Measurements from ENCODE around the gene PINK1.

PINK1 gene

GRCh38 chr1:20644416-20644815 is 11.2 kb downstream of the PINK1 start:
- no peak for DNase-seq (ENCODE audit: insufficient read length, low spot score)
- TF ChIP-seq POLR2A (IDR thresholded peaks at IDR 0.05; ENCODE audit: low read depth, low read length), result no peak
- FAIRE-seq, result no peak

GRCh38 chr1:20645414-20645813 is 12.2 kb downstream of the PINK1 start:
- TF ChIP-seq POLR2A (IDR thresholded peaks at IDR 0.05; ENCODE audit: low read depth, low read length), result no peak
- DNase-seq (ENCODE audit: insufficient read length, low spot score) (no peak), FAIRE-seq (no peak)

GRCh38 chr1:20648438-20648837 is 15.2 kb downstream of the PINK1 start:
- FAIRE-seq (no peak), DNase-seq (ENCODE audit: insufficient read length, low spot score) (no peak)
- TF ChIP-seq POLR2A (IDR thresholded peaks at IDR 0.05; ENCODE audit: low read depth, low read length), result no peak

- DNase-seq (ENCODE audit: insufficient read length, low spot score), result no peak
- FAIRE-seq, result no peak
- TF ChIP-seq POLR2A (IDR thresholded peaks at IDR 0.05; ENCODE audit: low read depth, low read length), result no peak
Measured at GRCh38 chr1:20648946-20649345, 15.7 kb downstream of the PINK1 start.

GRCh38 chr1:20652300-20652699 is 19.0 kb downstream of the PINK1 start:
- no peak for TF ChIP-seq POLR2A (IDR thresholded peaks at IDR 0.05; ENCODE audit: low read depth, low read length)
- FAIRE-seq (no peak), DNase-seq (ENCODE audit: insufficient read length, low spot score) (no peak)

GRCh38 chr1:20654104-20654690 is 20.9 kb downstream of the PINK1 start:
- DNase-seq (ENCODE audit: insufficient read length, low spot score), result no peak
- no peak for FAIRE-seq
- no peak for TF ChIP-seq POLR2A (IDR thresholded peaks at IDR 0.05; ENCODE audit: low read depth, low read length)

- DNase-seq (ENCODE audit: insufficient read length, low spot score) (no peak), FAIRE-seq (no peak)
- TF ChIP-seq POLR2A (IDR thresholded peaks at IDR 0.05; ENCODE audit: low read depth, low read length), result no peak
Measured at GRCh38 chr1:20657024-20657423, 23.8 kb downstream of the PINK1 start.

GRCh38 chr1:20658166-20658915 is 25.1 kb downstream of the PINK1 start:
- no peak for DNase-seq (ENCODE audit: insufficient read length, low spot score)
- no peak for FAIRE-seq
- no peak for TF ChIP-seq POLR2A (IDR thresholded peaks at IDR 0.05; ENCODE audit: low read depth, low read length)

GRCh38 chr1:20660363-20660762 is 27.1 kb downstream of the PINK1 start:
- FAIRE-seq (no peak), DNase-seq (ENCODE audit: insufficient read length, low spot score) (no peak)
- no peak for TF ChIP-seq POLR2A (IDR thresholded peaks at IDR 0.05; ENCODE audit: low read depth, low read length)

- no peak for TF ChIP-seq POLR2A (IDR thresholded peaks at IDR 0.05; ENCODE audit: low read depth, low read length)
- no peak for FAIRE-seq
- DNase-seq (ENCODE audit: insufficient read length, low spot score), result no peak
Measured at GRCh38 chr1:20660847-20661206, 27.6 kb downstream of the PINK1 start.

GRCh38 chr1:20661207-20662109 is 28.2 kb downstream of the PINK1 start, which contains the start of gene DDOST:
TSS of gene DDOST (minus strand) at chr1:20661369. CDS start at chr1:20661350, 19 bp downstream.
- peak; percentile 50 for TF ChIP-seq POLR2A (IDR thresholded peaks at IDR 0.05; ENCODE audit: low read depth, low read length)
- FAIRE-seq (peak; percentile 80), DNase-seq (ENCODE audit: insufficient read length, low spot score) (peak; percentile 92)

GRCh38 chr1:20662110-20662475 is 28.8 kb downstream of the PINK1 start:
- FAIRE-seq (no peak), DNase-seq (ENCODE audit: insufficient read length, low spot score) (no peak)
- no peak for TF ChIP-seq POLR2A (IDR thresholded peaks at IDR 0.05; ENCODE audit: low read depth, low read length)

GRCh38 chr1:20663365-20663764 is 30.1 kb downstream of the PINK1 start:
- FAIRE-seq (no peak), DNase-seq (ENCODE audit: insufficient read length, low spot score) (no peak)
- no peak for TF ChIP-seq POLR2A (IDR thresholded peaks at IDR 0.05; ENCODE audit: low read depth, low read length)

- no peak for TF ChIP-seq POLR2A (IDR thresholded peaks at IDR 0.05; ENCODE audit: low read depth, low read length)
- FAIRE-seq (no peak), DNase-seq (ENCODE audit: insufficient read length, low spot score) (no peak)
Measured at GRCh38 chr1:20663969-20664715, 30.9 kb downstream of the PINK1 start.

Data from H54 (cell line).